Activated CD8-positive, alpha-beta T cell treated with anti-CD3 and anti-CD28 coated beads for 36 hours (primary cell): ENCODE measurements around the gene MOB3A. TPM values are rescaled to one million over a fixed set of nuclear protein-coding genes. Genes with fewer than 3 reads are reported as not detected.
A peak's percentile ranks its signal among the peaks of the same experiment; 100 is the strongest.

Source experiments
- ATAC-seq: fragments of 200-7000 bp; cut with Tn5 transposase; one replicate; pipeline ENCODE4 v1.10.0; 2021; ENCODE audit warnings: mild to moderate bottlenecking, moderate library complexity
- CTCF ChIA-PET: fragments of 350-600 bp; sonication (Branson Sonifier 250); formaldehyde crosslinking; loops from one replicate; lab custom pipeline; 2021; ENCODE audit warnings: antibody characterized with exemption; lab: Charles Lee
- POLR2A ChIA-PET: fragments of 350-600 bp; sonication (Branson Sonifier 250); formaldehyde crosslinking; loops from one replicate; lab custom pipeline; 2021; ENCODE audit warnings: antibody characterized with exemption; lab: Charles Lee
- DNase-seq: peaks from one replicate; pipeline ENCODE4 v3.0.0-alpha.2; 2020
- H3K27ac Mint-ChIP-seq: one replicate; pipeline ENCODE4 v1.8.0; 2021; ENCODE audit warnings: mild to moderate bottlenecking, mixed read lengths
- H3K27me3 Mint-ChIP-seq: one replicate; pipeline ENCODE4 v1.8.0; 2021; ENCODE audit warnings: mixed read lengths
- H3K36me3 Mint-ChIP-seq: one replicate; pipeline ENCODE4 v1.8.0; 2021; ENCODE audit warnings: low read depth, mixed read lengths
- H3K4me1 Mint-ChIP-seq: one replicate; pipeline ENCODE4 v1.8.0; 2021; ENCODE audit warnings: low read depth, mixed read lengths
- H3K4me3 Mint-ChIP-seq: one replicate; pipeline ENCODE4 v1.8.0; 2021; ENCODE audit warnings: mild to moderate bottlenecking, moderate library complexity, mixed read lengths
- H3K9me3 Mint-ChIP-seq: one replicate; pipeline ENCODE4 v1.8.0; 2021; ENCODE audit warnings: mixed read lengths
- intact Hi-C: fragments of 100-400 bp; cut with micrococcal nuclease; formaldehyde crosslinking; loops from one replicate; pipeline ENCODE4 v1.10.0; 2022
- total RNA-seq, 2 experiments: library from RNA; stranded (reverse); gene quantifications; one replicate each; pipeline ENCODE4 v1.2.3, GENCODE V29; 2021
- TF ChIP-seq, protein P1 (sequence below): fragments of 200-600 bp; IDR thresholded peaks from one replicate; pipeline ENCODE4 v1.8.0; 2022; ENCODE audit warnings: antibody characterized with exemption, mild to moderate bottlenecking

The MOB3A gene
- total RNA-seq, 2 experiments from 2014 or later: 175 to 185 TPM

DNA sequence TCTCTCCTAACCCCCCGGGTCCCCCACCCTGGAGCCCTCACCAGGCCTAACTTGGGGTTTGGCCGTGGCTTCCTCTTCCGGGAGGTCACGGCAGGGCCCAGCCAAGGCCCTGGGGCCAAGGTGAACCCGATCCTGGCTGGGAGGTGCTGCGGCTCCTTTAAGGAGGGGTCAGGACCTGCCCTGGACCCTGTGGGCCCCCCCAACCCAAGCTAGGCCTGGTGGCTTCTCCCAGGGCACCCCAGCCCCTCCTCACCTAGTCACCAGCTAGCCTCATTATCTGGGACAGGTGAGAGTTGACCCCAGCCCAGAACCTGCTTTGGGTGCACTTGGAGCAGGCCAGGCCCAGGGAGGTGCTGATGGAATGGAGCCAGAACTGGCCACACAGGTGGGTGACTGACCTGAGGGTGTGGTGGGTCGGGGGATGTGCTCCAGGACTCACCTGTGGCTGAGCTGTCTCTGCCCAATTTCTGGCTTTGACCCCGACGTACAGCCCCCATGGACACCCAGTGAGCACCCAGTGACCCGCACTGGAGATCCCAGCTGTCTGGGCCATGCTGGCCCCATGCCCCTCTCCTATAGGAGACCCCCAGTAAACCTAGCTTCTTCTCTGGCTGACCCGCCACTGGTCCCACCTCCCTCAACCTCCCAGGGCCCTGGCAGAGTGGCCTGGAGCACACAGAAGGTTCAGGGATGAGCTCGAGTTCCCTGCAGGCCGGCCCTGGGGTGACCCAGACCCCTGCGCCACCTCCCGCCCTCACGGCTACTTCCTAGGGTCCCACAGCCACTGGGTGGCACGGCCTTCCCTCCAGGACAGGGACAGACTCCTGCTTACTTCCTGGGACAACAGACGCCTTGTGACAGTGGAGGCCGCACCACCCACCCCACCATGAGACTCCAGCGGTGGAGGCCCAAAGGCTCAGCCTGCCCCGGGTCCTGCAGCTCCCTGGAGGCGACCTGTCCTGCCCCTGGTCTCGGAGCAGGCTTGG is 38.3 kb downstream of the MOB3A start:
- Mint-ChIP-seq H3K4me1 (peaks cover 58% of the 10 kb centered on the region), H3K36me3 (no peaks in the 10 kb centered on the region), H3K27ac (peak overlapping the region; percentile 89), H3K4me3 (no peak overlapping the region), H3K9me3 (no peaks in the 10 kb centered on the region), H3K27me3 (no peaks in the 10 kb centered on the region)
- CTCF ChIA-PET: interaction anchor here (1.8 kb wide), 1 partner anchor 12 kb away, joined by 9 read pairs; no protein-coding TSS in a partner anchor
- TF ChIP-seq, protein P1, sequence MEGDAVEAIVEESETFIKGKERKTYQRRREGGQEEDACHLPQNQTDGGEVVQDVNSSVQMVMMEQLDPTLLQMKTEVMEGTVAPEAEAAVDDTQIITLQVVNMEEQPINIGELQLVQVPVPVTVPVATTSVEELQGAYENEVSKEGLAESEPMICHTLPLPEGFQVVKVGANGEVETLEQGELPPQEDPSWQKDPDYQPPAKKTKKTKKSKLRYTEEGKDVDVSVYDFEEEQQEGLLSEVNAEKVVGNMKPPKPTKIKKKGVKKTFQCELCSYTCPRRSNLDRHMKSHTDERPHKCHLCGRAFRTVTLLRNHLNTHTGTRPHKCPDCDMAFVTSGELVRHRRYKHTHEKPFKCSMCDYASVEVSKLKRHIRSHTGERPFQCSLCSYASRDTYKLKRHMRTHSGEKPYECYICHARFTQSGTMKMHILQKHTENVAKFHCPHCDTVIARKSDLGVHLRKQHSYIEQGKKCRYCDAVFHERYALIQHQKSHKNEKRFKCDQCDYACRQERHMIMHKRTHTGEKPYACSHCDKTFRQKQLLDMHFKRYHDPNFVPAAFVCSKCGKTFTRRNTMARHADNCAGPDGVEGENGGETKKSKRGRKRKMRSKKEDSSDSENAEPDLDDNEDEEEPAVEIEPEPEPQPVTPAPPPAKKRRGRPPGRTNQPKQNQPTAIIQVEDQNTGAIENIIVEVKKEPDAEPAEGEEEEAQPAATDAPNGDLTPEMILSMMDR: no peak
- POLR2A ChIA-PET: interaction anchor here (0.9 to 5.5 kb wide), 8 partner anchors 9 to 160 kb away, joined by 3 to 29 read pairs (median 4); no protein-coding TSS in a partner anchor
- ATAC-seq (no peak), DNase-seq (no peak)
- intact Hi-C loops: no loop called here

DNA sequence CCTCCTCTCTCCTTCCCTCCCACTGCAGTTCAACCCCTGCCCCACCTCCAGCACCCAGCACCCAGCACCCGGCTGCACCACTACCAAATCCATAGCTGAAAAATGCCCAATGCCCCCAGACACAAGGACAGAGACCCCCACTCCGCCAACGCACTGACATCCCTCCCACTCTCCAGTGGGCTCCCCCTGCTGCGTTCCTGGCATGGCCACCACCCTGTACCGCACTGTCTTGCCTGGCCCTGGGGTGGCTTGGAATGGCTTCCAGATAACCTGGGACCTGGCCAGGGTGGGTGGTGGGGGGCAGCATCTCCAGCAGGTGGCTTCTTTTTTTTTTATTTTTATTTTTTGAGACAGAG is 39.3 kb downstream of the MOB3A start:
- DNase-seq (no peak), ATAC-seq (no peak)
- ChIA-PET CTCF (interaction anchor here (1.0 to 1.8 kb wide), 2 partner anchors 13 to 37 kb away, joined by 3 to 9 read pairs; no protein-coding TSS in a partner anchor), POLR2A (interaction anchor here (1.0 to 5.5 kb wide), 4 partner anchors 14 to 159 kb away, joined by 4 to 29 read pairs (median 8); no protein-coding TSS in a partner anchor)
- Mint-ChIP-seq H3K4me3 (peak overlapping the region; percentile 49), H3K27ac (peak overlapping the region; percentile 89), H3K4me1 (peaks cover 59% of the 10 kb centered on the region), H3K27me3 (no peaks in the 10 kb centered on the region), H3K36me3 (no peaks in the 10 kb centered on the region), H3K9me3 (no peaks in the 10 kb centered on the region)
- TF ChIP-seq, protein P1: no peak
- intact Hi-C loops: no loop called here

DNA sequence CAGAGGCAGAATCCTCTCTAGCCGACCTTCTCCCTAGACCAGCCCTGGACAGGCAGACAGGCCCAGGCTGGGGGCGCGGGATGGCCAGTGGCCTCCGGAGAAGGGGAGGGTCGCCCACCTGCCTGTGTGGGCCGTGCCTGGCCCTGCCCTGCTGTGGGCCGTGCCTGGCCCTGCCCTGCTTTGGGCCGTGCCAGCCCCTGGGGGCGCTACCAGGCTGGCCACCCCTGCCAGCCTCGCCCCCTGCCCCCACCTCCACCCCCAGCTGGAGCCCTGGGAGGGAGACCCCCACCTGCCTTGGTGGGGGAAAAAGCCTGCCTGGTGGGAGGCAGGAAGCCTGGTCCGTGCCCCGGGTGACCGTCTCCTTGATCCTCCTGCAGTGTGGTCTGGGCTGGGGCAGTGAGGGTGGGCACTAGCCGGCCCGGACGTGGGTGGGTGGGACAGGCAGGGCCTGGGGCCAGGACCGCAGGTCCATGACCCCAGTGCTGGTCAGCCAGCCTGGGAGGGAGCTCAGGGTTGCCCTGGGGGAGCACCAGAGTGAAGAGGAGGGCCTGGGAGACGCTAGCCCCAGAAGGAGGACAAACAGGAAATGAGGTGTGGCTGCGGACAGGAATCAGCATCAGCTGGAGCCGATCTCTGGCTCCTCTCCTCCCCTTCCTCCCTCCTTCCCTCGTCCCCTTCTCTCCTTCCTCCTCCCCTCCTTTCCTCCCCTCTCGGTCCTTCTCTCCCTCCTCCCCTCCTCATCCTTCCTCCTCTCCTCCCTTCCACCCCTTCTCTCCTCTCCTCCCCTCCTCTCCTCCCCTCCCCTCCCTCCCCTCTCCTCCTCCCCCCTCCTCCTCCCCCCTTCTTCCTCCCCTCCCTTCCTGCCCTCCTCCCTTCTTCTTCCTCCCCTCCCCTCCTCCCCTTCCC is 39.9 kb downstream of the MOB3A start:
- peak overlapping the region; percentile 93 for H3K27ac Mint-ChIP-seq
- H3K4me3 Mint-ChIP-seq: peak overlapping the region; percentile 63
- no peak for ATAC-seq
- H3K36me3 Mint-ChIP-seq: no peaks in the 10 kb centered on the region
- no peaks in the 10 kb centered on the region for H3K9me3 Mint-ChIP-seq
- intact Hi-C loops: no loop called here
- ChIA-PET POLR2A (interaction anchor here (1.0 to 5.5 kb wide), 3 partner anchors 13 to 39 kb away, joined by 4 to 29 read pairs (median 12); no protein-coding TSS in a partner anchor), CTCF (interaction anchor here (1.0 to 1.8 kb wide), 2 partner anchors 14 to 36 kb away, joined by 3 to 9 read pairs; no protein-coding TSS in a partner anchor)
- H3K4me1 Mint-ChIP-seq: peaks cover 63% of the 10 kb centered on the region
- TF ChIP-seq, protein P1: no peak
- DNase-seq: peak; percentile 54
- no peaks in the 10 kb centered on the region for H3K27me3 Mint-ChIP-seq

DNA sequence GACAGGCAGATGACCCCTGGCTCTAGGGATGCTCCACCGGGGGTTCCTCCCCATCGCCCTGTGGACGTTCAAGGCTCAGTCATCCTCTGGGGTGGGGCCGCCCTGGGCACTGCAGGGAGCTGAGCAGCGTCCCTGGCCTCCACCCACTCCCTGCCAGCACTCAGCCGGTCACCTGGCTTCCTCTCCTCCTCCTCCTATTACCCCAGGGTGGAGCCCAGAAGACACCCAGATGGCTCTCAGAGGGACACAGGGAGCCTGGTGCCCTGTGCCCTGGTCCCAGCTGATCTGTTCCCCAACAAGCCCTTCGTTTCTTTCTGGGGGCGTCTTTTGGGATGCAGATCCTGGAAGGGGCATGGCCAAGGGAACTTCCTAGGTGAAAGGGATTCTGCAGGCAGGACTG is 41.4 kb downstream of the MOB3A start:
- peaks cover 56% of the 10 kb centered on the region for H3K4me1 Mint-ChIP-seq
- no peaks in the 10 kb centered on the region for H3K9me3 Mint-ChIP-seq
- no peak overlapping the region for H3K4me3 Mint-ChIP-seq
- H3K27me3 Mint-ChIP-seq: no peaks in the 10 kb centered on the region
- ChIA-PET CTCF (no interaction called here), POLR2A (interaction anchor here (1.3 kb wide), 1 partner anchor 15 kb away, joined by 5 read pairs; no protein-coding TSS in a partner anchor)
- H3K27ac Mint-ChIP-seq: peak overlapping the region; percentile 77
- ATAC-seq (no peak), DNase-seq (no peak)
- H3K36me3 Mint-ChIP-seq: peaks cover 3% of the 10 kb centered on the region
- TF ChIP-seq, protein P1: no peak
- intact Hi-C loops: loop anchor here (5.0 kb wide), 1 partner anchor 33 kb away; no protein-coding TSS in a partner anchor
